IPS-11a (cell line): ENCODE data around the gene RBP7.
"Not testable (repeated sequence)": the region's sequence is repeated elsewhere in the genome, so short reads cannot be mapped to it uniquely, and the experiment has no call there.

ENCODE experiments used
- H3K4me3 ChIP-seq: one replicate; pipeline ENCODE4 v1.5.1; 2013; ENCODE audit warnings: low read depth, low read length, control low read depth

RBP7 gene

DNA sequence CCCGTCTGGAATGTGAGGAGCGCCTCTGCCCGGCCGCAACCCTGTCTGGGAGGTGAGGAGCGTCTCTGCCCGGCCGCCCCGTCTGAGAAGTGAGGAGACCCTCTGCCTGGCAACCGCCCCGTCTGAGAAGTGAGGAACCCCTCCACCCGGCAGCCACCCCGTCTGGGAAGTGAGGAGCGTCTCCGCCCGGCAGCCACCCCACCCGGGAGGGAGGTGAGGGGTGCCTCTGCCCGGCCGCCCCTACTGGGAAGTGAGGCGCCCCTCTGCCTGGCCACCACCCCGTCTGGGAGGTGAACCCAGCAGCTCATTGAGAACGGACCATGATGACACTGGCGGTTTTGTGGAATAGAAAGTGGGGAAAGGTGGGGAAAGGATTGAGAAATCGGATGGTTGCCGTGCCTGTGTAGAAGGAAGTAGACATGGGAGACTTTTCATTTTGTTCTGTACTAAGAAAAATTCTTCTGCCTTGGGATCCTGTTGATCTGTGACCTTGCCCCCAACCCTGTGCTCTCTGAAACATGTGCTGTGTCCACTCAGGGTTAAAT lies 32.0 kb downstream of the RBP7 start:
- H3K4me3 ChIP-seq: not testable (repeated sequence)

DNA sequence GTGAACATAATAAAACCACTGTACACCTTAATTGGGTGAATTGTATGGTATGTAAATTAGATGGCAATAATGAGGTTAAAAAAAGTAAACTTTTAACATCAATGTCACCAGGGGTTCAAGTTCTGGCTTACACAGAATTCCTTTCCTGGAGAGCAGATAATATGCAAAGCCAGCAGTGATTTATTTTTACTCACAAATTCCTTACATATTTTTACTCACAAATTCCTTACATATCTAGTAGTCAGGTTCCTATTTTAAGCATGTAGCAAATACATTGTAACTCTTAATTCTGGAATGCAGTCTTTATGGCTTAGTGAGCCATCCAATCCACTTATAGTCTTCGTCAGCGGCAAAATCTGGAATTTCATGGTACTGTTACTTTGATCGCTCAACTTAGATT lies 34.4 kb downstream of the RBP7 start:
- no peak overlapping the region for H3K4me3 ChIP-seq

DNA sequence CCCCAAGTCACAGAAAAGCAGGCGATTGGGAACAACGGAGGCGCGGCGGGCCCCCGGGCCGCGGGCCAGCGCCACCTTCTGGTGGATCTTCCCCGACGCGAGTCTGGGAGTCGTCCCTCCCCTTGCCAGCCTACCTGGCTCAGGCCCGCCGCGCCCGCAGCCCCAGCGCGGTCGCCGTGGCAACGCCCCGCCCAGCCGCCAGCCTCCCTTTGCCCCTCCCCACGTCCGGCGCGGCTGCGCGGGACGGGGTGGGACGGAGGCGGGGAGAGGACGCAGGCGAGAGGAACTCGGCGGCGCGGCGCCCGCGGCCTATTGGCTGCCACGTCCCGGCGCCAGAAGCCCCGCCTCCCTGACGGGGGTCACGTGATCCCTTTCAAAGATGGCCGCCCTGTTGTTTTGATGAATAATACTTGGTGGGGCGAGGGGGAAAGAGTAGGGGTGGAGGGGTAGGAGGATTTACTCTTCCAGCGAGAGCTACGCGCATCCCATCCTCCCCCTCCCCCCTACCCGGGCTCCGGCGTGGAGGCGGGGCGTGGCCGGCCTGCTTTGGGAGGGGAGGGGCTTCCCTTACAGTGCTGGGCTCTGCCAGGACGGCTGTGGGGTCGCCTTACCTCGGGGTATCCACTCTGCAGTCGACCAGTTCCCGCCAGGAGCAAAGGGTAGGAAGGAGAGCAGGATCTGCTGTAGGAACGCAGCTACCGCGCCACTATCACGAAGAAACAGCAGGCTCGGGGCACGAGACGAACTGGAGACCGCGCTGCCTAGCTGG lies 35.7 kb downstream of the RBP7 start, which contains the start of gene UBE4B:
UBE4B (plus strand) TSS at position 369 of the 769 bp plus-strand sequence. CDS start 713 bp downstream, outside the sequence.
- peak within 1 kb of the TSS; percentile 98 for H3K4me3 ChIP-seq

DNA sequence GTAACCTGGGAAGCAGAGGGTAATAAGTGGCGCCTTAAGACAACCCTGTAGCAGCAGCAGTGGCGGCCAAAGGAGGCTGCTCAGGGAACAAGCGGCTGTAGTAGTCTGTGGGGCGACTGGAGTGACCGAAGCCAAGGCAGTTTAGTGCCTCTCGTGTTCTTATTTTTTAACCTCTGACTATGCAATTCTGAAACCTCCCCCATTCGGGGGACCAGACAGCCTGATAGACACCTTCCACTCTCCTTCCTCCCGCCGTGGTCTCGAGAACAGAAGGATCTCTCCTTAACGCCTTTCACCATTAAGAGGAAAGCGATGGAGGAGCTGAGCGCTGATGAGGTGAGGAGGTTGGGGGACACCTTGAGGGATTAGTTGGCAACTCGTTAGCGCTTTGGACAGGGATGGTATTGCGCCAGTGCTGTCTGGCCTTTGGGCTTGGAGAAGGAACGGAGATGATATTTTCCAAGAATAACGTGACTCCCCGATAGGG lies 36.4 kb downstream of the RBP7 start:
- H3K4me3 ChIP-seq: peak overlapping the region; percentile 98

DNA sequence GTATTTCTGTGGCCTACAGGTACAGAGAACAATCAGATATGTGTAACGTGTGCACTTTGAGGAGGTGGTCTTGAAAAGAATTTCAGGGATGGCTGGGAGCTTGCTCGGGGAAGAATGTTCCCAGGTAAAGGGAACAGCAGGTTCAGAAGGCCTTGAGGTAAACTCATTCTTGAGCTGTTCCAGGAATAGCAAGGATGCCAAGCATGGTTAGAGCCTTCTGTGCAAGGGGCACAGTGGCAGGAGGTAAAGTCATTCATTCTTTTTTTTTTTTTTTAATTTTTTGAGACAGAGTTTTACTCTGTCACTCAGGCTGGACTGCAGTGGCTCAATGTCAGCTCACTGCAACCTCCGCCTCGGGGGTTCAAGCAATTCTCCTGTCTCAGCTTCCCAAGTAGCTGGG lies 45.7 kb downstream of the RBP7 start:
- H3K4me3 ChIP-seq: no peak overlapping the region

DNA sequence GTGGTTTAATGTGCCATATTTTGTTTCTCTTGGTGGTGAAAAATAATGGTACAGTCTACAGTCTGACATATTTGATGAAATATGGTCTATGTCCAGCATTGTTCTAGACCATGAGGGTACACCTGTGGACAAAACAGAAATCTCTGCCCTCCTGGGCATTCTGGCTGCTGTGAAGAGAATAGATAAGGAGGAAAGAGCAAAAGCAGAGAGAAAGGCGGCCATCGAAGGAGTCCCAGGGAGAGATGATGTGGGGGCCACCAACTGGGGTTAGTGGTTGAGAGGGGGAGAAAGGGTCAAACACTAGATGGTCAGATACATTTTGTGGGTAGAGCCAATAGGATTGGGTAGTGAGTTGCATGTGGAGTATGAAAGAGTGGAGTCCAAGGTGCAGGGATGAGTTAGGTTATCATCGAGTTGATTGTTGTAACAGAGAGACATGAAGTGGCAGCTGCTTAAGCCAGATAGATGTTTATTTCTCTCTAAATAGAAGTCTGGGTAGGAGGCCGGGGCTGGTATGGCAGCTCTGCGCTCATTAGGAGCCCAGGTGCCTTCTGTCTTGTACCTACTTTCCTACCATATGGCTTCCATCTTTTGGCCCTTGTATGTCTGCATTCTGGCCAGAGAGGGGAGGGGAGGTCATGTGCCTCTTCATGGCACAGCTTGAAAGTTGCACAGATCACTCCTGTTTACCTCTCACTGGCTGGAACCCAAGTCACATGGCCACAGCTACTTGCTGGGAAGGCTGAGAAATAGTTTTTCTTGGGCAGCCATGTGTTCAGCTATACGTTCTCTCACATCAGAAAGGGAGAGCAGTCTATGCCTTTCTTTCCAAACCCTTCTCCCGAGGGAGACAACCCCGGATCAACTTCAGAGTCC lies 48.7 kb downstream of the RBP7 start:
- no peak overlapping the region for H3K4me3 ChIP-seq

DNA sequence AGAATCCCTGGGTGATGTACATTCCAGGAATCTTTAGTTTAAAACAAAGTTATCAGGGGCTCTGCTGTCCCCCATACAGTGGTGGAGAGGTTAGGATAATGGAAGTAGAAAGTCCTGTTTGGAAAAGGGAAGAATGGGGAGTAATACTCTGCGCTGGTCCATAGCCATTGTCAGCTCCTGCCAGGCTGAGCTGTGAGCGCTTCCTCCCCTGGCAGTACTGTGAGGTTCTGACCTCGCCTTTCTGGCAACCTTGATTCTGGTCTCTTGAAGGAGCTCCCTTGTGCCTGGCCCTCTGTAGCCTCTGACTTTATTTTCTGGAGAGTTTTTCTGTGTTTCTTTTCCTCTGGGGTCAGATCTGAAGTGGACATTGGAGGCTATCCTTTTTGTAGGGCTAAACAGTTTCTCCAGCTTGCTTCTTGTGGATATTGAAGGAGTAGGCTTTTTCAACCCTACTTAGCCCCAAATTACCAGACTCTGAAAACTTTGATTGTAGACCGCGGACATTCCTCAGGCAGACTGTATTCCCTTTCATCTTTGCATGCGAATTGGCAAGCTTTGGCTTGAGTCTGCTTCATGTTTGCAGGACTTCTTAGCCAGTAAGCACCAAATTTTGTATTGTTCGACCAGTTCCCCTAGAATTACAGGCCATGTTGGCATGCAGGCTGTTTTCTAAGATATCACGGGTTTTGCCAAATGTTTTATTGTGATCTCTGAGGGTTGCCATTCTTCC lies 49.5 kb downstream of the RBP7 start:
- no peak overlapping the region for H3K4me3 ChIP-seq

DNA sequence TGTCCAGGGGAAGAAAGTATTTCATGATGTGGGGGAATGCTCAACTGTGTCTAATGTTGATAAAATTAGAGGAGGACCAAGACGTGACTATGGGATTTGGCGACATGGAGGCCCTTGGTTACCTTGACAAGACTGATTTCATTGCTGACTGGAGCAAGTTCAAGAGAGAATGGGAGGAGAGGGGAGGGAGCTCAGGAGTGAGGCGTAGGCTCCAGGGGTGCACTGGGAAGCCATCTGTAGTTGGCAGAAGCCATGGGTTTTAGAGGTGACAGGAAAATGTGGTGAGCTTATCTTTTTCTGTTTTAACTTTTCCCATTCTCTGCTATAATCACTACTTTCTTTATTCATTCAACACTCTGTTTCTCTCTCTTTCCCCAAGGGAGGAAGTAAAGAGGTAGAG lies 51.6 kb downstream of the RBP7 start:
- H3K4me3 ChIP-seq: no peak overlapping the region

DNA sequence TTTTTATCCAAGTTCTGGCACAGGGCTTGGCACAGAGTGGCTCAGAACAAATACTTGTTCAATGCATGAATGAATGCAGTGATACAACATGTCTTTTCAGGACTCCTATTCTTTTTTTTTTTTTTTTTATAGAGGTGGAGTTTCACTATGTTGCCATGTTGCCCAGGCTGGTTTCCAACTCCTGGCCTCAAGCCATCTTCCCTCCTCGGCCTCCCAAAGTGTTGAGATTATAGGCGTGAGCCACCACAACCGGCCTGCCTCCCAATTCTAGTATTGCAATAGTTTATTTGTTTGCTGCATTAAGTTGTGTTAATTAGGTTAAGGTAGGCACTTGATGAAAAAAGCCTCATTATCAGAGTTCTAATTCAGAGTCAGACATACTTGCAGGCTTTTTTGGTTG lies 53.6 kb downstream of the RBP7 start:
- no peak overlapping the region for H3K4me3 ChIP-seq

DNA sequence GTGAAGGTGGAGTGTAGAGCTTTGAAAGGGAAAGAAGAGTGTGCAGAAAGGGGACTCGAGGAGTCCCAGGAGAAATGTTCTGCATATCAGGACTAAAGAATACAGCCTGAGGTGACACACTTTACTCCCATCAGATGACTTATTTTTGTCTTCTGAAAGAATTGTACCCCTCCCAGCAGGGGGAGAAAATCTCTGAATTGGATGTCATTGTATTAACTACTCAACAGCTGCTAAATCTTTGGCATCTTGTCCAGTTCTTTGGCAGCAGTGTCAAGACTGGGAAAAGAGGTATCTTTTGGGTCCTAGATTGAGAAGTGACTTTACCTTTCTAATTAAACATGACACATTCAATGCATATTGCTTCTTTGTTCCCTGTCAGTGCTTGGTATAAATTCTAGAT lies 54.6 kb downstream of the RBP7 start:
- no peak overlapping the region for H3K4me3 ChIP-seq

DNA sequence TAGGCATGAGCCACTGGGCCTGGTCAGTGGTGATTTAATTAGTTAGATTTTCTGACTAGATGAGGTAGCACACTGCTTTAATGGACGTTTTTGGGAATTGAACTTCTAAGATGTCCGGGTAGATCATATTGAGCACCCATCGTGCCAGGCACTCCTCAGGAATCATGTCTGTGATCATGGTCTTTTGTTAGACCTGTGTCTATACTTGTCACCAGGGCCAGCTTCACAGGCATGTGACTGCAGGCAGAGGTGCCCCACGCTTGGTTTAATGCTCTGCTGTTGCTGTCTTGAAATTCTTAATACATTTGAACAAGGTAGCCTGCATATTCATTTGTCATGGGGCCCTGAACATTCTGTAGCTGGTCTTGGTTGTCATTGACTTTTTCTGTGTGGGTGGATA lies 55.3 kb downstream of the RBP7 start:
- H3K4me3 ChIP-seq: no peak overlapping the region

DNA sequence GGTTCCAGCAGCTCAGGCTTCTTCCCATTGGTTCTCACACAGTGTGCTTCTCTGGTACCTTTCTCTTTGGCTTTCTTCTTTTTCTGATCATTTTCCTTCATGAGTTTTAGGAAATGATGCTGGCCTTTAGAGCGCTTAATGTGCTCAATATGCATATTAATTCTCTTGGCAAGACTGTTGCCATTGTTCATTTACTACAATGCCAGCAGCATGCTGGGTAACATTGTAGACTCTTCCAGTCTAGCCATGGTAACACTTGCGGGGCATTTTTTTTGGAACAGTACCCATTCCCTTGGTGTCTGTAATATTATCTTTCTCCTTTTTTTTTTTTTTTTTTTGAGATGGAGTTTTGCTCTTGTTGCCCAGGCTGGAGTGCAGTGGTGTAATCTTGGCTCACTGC lies 57.4 kb downstream of the RBP7 start:
- H3K4me3 ChIP-seq: no peak overlapping the region

DNA sequence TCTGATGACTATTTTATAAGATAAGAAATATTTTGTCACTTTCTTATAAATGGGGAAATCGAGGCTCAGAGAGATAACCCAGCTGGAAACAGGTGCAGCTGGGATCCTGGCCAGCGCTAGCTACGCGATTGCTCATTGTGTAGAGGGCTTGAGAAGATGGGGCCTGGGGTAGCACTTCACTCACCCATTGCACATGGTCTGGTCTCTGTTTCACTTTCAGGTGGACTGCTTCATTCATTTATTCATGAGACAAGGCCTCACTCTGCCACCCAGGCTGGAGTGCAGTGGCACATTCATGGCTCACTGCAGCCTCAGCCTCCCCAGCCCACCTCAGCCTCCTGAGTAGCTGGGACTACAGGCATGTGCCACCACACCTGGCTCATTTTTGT lies 59.6 kb downstream of the RBP7 start:
- no peak overlapping the region for H3K4me3 ChIP-seq

DNA sequence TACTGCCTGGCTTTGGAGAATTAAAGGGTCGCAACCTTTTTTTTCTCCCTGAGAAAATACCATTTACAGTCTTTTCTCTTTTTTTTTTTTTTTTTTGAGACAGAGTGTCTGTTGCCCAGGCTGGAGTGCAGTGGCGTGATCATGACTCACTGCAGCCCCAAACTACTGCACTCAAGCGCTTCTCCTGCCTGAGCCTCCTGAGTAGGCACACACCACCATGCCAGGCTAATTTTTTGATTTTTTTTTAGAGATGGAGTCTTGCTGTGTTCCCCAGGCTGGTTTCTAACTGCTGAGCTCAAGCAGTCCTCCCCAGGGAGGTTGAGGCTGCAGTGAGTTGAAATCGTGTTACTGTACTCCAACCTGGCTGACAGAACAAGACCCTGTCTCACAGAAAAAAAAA lies 60.3 kb downstream of the RBP7 start:
- no peak overlapping the region for H3K4me3 ChIP-seq

DNA sequence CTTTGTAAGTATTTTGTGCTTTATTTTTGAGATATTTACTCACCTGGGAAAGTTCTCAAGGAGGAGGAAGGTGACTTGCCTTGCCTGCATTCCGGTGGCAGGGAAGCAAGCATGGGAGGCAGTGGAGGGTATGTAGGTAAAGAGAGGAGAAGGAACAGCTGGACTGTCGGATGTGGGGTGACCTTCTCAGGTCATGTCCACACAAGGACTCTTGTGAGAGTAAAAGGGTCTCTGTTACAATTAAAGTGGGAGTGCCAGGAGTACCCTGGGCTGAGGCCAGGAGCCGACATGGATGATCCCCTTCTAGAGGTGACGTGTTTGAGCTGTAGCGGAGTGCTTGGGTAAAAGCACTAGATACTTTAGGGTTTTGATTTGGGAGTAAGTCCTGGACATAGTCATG lies 60.8 kb downstream of the RBP7 start:
- no peak overlapping the region for H3K4me3 ChIP-seq

DNA sequence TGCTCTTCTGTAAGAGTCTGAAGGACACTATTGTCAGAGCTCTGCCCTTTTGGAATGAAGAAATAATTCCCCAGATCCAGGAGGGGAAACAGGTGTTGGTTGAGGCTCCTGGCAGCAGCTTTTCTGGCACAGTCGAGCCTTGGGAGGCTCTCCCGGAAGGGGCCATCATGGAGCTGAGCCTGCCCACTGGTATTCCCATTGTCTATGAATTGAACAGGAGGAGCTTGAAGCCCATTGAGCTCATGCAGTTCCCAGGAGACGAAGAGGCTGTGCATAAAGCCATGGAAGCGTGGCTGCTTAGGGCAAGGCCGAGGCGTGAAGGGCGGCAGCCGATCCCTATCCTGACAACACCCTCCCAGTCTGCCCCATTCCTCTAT lies 62.3 kb downstream of the RBP7 start:
- H3K4me3 ChIP-seq: no peak overlapping the region

DNA sequence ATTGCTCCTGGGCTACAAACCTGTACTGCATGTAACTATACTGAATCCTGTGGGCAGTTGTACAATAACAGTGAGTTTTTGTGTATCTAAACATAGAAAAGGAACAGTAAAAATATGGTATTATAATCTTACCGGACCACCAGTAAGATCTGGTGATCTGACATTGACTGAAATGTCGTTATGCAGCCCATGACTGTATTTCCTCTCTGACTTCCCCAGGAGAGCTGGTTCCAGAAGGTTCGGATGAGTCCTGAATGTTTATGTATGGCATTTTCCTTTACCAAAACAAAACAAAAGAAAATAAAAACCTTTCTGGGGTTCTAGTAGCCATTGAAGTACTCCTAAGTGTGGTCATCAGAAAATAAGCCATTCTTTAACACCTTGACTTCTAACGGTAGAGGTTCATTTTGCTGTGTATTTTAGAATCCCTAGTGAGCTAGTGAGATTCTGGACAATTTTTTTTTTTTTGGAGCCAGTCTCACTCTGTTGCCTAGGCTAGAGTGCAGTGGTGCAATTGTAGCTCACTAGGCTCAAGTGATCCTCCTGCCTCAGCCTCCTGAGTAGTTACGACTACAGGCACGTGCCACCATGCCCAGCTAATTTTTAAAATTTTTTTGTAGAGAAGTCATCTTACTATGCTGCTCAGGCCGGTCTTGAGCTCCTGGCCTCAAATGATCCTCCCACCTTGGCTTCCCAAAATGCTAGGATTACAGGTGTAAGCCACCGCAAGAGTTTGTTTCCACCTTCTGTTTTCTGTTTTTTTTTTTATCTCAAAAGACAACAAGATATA lies 63.5 kb downstream of the RBP7 start:
- H3K4me3 ChIP-seq: no peak overlapping the region

DNA sequence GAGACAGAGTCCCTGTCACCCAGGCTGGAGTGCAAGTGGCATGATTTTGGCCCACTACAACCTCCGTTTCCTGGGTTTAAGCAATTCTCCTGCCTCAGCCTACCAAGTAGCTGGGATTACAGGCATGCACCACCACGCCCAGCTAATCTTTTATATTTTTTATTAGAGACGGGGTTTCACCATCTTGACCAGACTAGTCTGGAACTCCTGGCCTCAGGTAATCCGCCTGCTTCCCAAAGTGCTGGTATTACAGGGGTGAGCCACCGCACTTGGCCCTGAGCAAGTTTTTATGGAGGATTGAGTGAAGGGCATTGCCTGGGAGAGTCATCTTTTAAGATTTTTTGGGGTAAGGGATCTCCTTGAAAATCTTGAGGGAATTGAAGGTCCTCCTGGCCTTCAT lies 64.2 kb downstream of the RBP7 start:
- H3K4me3 ChIP-seq: no peak overlapping the region

DNA sequence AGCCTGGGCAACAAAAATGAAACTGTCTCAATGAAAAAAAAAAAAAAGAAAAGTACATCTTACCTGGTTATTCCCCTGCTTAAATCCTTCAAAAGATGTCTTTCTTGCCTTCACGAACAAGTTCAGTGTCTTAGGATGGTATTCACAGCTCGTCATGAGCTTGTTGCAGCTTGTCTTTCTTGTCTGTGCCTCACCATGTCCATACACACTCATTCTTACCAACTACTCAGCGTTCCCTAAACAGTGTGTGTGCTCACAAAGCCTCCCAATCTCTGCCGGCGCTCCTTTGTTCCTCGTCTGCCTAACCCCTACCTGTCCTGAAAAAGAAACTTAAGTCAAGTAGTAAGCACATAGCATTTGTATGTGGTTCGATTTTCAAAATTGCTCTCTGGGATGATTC lies 66.8 kb downstream of the RBP7 start:
- H3K4me3 ChIP-seq: no peak overlapping the region
